Measurements from ENCODE around the gene TRERF1. TPM values are rescaled to one million over a fixed set of nuclear protein-coding genes. Genes with fewer than 3 reads are reported as not detected.
A peak's percentile ranks its signal among the peaks of the same experiment; 100 is the strongest.

The TRERF1 gene
- total RNA-seq, 4 donors from 2014 or later: 2.5 to 8.0 (median 3.4) TPM

GRCh38 chr6:42227173-42227850 lies 224.4 kb downstream of the TRERF1 start:
- TF ChIP-seq POLR2A (IDR thresholded peaks at IDR 0.05) (no peak), POLR2AphosphoS5 (IDR thresholded peaks at IDR 0.05) (no peak), CTCF (IDR thresholded peaks at IDR 0.05) (no peak), EP300 (IDR thresholded peaks at IDR 0.05; ENCODE audit: low read depth) (no peak)
- Histone ChIP-seq H3K4me1 (peaks cover 0 to 38% (median 23%) of the 10 kb centered on the region in 4 donors), H3K4me3 (peak overlapping the region in 1 of 4 donors; percentile 17), H3K9me3 (no peaks in the 10 kb centered on the region), H3K27ac (peak overlapping the region; percentile 74 to 80 (median 78)), H3K36me3 (no peaks in the 10 kb centered on the region), H3K27me3 (no peaks in the 10 kb centered on the region)
- intact Hi-C loops (cut with DNase I; ENCODE audit: low total_unique reads) (no loop called here), in situ Hi-C loops (cut with MboI; ENCODE audit: low pct_ligation_motif_present in 1 of 4, low pct_unique_long_range_greater_than_20kb in 1 of 4, low sequenced_read_pairs in 3 of 4) (no loop called here)
- DNase-seq: no peak
- WGBS, 2 donors (ENCODE audit: low coverage in 1 of 2): 53 to 89% methylated on average over 3 to 9 of the region's 9 CpGs

DNA sequence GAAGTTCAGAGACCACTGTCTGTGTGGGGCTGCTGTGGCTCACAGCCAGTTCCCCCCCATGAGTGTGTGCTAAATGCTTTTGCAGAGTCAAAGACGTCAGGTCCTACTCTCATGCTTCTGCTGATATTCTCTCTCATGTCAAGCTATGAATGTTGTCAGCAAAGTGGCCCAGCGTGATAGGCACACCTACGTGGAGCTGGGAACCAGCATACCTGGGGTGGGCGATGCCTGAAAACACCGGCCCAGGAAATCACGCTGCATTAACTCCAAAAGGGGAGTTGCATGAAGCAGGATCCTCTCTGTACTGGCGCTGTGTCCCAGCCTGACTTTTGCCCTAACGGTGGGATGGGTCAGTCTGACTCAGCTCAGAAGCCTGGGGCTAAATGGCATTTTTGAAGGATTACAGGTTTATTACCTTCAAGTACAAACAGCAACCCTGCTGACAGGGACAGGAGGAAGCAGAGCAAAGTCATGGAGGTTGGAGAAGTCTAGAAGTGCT lies 225.0 kb downstream of the TRERF1 start:
- H3K4me1 ChIP-seq: peaks cover 0 to 38% (median 23%) of the 10 kb centered on the region in 4 donors
- peak overlapping the region; percentile 74 to 80 (median 78) for H3K27ac ChIP-seq
- WGBS, 2 donors (ENCODE audit: low coverage in 1 of 2): 42% methylated on average over 8 of the region's 8 CpGs; no CpG with 5 or more reads in 1 of the 2 donors
- no peaks in the 10 kb centered on the region for H3K36me3 ChIP-seq
- in situ Hi-C loops (cut with MboI; ENCODE audit: low pct_ligation_motif_present in 1 of 4, low pct_unique_long_range_greater_than_20kb in 1 of 4, low sequenced_read_pairs in 3 of 4) (no loop called here), intact Hi-C loops (cut with DNase I; ENCODE audit: low total_unique reads) (no loop called here)
- TF ChIP-seq CTCF (IDR thresholded peaks at IDR 0.05) (no peak), POLR2AphosphoS5 (IDR thresholded peaks at IDR 0.05) (peak in 2 of 3 donors; percentile 54 to 75), POLR2A (IDR thresholded peaks at IDR 0.05) (peak; percentile 45)
- no peaks in the 10 kb centered on the region for H3K27me3 ChIP-seq
- peak overlapping the region in 1 of 4 donors; percentile 17 for H3K4me3 ChIP-seq
- DNase-seq: peak; percentile 71
- no peaks in the 10 kb centered on the region for H3K9me3 ChIP-seq

DNA sequence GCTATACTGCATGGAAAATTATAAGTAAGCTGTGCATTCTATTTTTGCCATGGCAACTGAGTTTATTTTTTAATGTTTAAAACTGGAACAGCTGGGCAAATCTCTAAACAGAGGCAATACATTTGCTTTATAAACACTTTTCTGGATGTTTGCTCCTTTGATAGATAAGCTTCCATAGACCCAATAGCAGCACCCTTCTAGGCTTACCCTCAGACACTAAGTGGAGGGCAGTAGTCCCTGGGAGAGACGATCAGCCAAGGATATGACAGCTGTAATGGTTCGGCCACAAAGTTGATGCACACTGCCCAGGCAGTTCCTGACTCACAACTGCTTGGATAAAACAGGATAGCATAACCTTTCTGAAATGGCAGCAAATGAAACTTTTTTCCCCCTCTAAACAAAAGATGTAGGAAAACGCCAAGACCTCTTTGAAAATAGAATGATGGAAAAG lies 225.5 kb downstream of the TRERF1 start:
- 27 to 43% methylated on average over 3 of the region's 3 CpGs for WGBS, 2 donors (ENCODE audit: low coverage in 1 of 2)
- H3K27me3 ChIP-seq: no peaks in the 10 kb centered on the region
- in situ Hi-C loops (cut with MboI; ENCODE audit: low pct_ligation_motif_present in 1 of 4, low pct_unique_long_range_greater_than_20kb in 1 of 4, low sequenced_read_pairs in 3 of 4): no loop called here

More for the DNA sequence above, 225.5 kb downstream of the TRERF1 start:
- no peaks in the 10 kb centered on the region for H3K36me3 ChIP-seq
- peak overlapping the region; percentile 74 to 80 (median 78) for H3K27ac ChIP-seq
- TF ChIP-seq POLR2AphosphoS5 (IDR thresholded peaks at IDR 0.05) (no peak), CTCF (IDR thresholded peaks at IDR 0.05) (no peak), POLR2A (IDR thresholded peaks at IDR 0.05) (no peak), EP300 (IDR thresholded peaks at IDR 0.05; ENCODE audit: low read depth) (no peak)
- intact Hi-C loops (cut with DNase I; ENCODE audit: low total_unique reads): no loop called here
- no peak for DNase-seq
- H3K4me1 ChIP-seq: peaks cover 0 to 38% (median 23%) of the 10 kb centered on the region in 4 donors
- H3K9me3 ChIP-seq: no peaks in the 10 kb centered on the region
- no peak overlapping the region for H3K4me3 ChIP-seq

All from transverse colon (tissue), 4 donors.